ENCODE measurements around the gene COQ9.

The COQ9 gene

DNA sequence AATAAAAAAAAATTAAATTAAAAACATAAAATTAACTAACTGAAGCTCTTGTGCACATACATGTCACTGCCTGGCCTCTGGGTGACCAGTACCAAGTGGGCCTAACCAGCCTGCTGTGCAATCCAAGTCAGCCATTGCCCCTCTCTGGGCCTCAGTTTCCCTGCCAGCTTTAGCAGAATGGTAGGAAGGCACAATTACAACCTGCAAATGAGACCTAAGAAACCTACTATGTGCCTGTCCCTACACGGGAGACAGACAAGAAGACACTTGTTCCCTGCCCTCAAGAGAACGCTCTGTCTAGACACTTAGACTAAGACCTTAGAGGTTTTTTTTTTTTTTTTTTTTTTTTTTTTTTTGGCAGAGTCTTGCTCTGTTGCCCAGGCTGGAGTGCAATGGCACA is 1.8 kb upstream of the COQ9 start:
- H3K9me3 ChIP-seq (ENCODE audit: control insufficient read depth in 2 of 2, low read length in 2 of 2), result no peaks in the 10 kb centered on the region
- H3K4me3 ChIP-seq (ENCODE audit: low read length in 2 of 2), result no peak overlapping the region
- H3K27me3 ChIP-seq (ENCODE audit: control insufficient read depth in 2 of 2, insufficient read depth in 2 of 2, low read length in 2 of 2), result no peaks in the 10 kb centered on the region
- no peak overlapping the region for H3K9ac ChIP-seq (ENCODE audit: low read depth in 1 of 2, low read length in 2 of 2)
- peaks cover 0 to 6% of the 10 kb centered on the region in 2 donors for H3K36me3 ChIP-seq (ENCODE audit: control insufficient read depth in 2 of 2, insufficient read depth in 2 of 2, low read length in 2 of 2)
- H3K4me1 ChIP-seq (ENCODE audit: control insufficient read depth in 2 of 2, insufficient read depth in 2 of 2, low read length in 2 of 2), result peaks cover 11 to 14% of the 10 kb centered on the region in 2 donors
- no peak overlapping the region for H3K27ac ChIP-seq (ENCODE audit: low read depth in 2 of 2, low read length in 2 of 2)

DNA sequence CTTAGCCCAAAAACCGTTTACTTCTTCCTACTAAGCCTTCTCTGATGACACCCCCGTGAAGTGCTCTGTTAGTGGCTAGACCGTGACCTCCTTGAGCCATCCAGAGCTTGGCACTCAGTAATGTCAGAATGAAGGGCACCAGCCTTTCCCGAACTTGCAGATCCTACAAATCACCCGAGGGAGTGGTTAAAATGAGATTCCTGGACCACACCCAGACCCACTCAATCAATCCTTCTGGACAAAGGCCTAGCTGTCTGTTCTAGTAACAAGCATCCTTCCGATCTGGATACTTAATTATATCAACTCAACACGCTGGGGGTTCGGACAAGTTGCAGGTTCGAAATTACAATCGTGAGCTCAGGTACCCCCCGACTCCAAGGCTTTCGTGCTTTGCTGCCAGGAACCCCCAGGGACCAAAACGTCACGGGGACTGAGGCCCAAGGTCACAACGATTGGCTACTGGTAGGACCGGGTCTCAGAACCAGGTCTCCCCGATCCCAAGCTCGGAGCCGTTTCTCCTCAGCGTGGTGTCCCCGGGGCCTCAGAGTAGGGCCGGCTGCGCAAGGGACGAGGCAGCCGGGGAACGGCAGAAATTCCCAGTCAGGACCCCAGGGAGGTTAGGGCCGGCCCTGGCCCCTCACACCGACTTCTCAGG is 621 bp upstream of the COQ9 start:
- H3K4me3 ChIP-seq (ENCODE audit: low read length in 2 of 2), result peak overlapping the region; percentile 67 to 99
- H3K27ac ChIP-seq (ENCODE audit: low read depth in 2 of 2, low read length in 2 of 2), result peak overlapping the region; percentile 86 to 89
- H3K9ac ChIP-seq (ENCODE audit: low read depth in 1 of 2, low read length in 2 of 2), result peak overlapping the region; percentile 81 to 88
- no peaks in the 10 kb centered on the region for H3K9me3 ChIP-seq (ENCODE audit: control insufficient read depth in 2 of 2, low read length in 2 of 2)
- peaks cover 7 to 10% of the 10 kb centered on the region in 2 donors for H3K36me3 ChIP-seq (ENCODE audit: control insufficient read depth in 2 of 2, insufficient read depth in 2 of 2, low read length in 2 of 2)
- no peaks in the 10 kb centered on the region for H3K27me3 ChIP-seq (ENCODE audit: control insufficient read depth in 2 of 2, insufficient read depth in 2 of 2, low read length in 2 of 2)
- peaks cover 11 to 14% of the 10 kb centered on the region in 2 donors for H3K4me1 ChIP-seq (ENCODE audit: control insufficient read depth in 2 of 2, insufficient read depth in 2 of 2, low read length in 2 of 2)

- H3K27me3 ChIP-seq (ENCODE audit: control insufficient read depth in 2 of 2, insufficient read depth in 2 of 2, low read length in 2 of 2), result no peaks in the 10 kb centered on the region
- no peak overlapping the region for H3K4me3 ChIP-seq (ENCODE audit: low read length in 2 of 2)
- H3K36me3 ChIP-seq (ENCODE audit: control insufficient read depth in 2 of 2, insufficient read depth in 2 of 2, low read length in 2 of 2), result peaks cover 56% of the 10 kb centered on the region in 2 donors
- peaks cover 2 to 9% of the 10 kb centered on the region in 2 donors for H3K4me1 ChIP-seq (ENCODE audit: control insufficient read depth in 2 of 2, insufficient read depth in 2 of 2, low read length in 2 of 2)
- no peaks in the 10 kb centered on the region for H3K9me3 ChIP-seq (ENCODE audit: control insufficient read depth in 2 of 2, low read length in 2 of 2)
- no peak overlapping the region for H3K9ac ChIP-seq (ENCODE audit: low read depth in 1 of 2, low read length in 2 of 2)
- no peak overlapping the region for H3K27ac ChIP-seq (ENCODE audit: low read depth in 2 of 2, low read length in 2 of 2)
Observed at GRCh38 chr16:57452021-57452420, 4.7 kb downstream of the COQ9 start.

DNA sequence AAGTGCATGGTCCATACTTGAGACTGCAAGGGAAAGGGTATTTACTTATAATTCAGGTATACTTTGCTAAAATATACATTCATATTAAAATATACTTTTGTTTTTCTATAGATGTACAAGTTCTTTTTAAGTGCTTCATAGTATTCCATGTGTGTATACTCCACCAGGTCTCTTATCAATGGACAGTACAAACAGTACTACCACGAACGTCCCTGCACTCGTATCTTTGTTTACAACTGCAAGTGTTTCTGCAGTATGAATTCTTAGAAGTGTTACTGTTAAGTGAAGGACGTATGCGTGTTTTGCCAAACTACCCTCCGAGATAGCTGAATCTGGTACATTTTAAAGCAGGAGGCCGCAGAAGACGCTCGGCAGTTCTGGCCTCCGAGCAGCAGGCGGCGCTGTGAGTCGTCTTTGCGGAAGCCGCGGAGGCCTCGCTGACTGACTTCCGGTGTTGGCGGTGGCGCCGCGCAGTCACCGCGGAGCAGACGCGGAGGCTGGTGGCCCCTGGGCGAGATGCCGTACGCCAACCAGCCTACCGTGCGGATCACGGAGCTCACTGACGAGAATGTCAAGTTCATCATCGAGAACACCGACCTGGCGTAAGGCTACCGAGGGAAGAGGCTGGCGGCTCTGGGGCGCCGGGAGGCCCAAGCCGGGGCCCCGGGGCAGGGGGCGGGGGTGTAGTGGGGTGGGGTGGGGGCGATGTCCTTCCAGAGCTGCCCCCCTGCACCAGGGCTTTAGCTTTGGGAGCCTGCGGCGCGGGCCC is 15.1 kb downstream of the COQ9 start, which contains the start of gene POLR2C:
Gene POLR2C (plus strand): TSS at position 471 of the 769 bp plus-strand sequence. CDS start 46 bp downstream, at position 517.
- peaks cover 50 to 71% of the 10 kb centered on the region in 2 donors for H3K36me3 ChIP-seq (ENCODE audit: control insufficient read depth in 2 of 2, insufficient read depth in 2 of 2, low read length in 2 of 2)
- no peaks in the 10 kb centered on the region for H3K27me3 ChIP-seq (ENCODE audit: control insufficient read depth in 2 of 2, insufficient read depth in 2 of 2, low read length in 2 of 2)
- H3K9me3 ChIP-seq (ENCODE audit: control insufficient read depth in 2 of 2, low read length in 2 of 2), result no peaks in the 10 kb centered on the region
- peak within 1 kb of the TSS; percentile 73 to 81 for H3K4me3 ChIP-seq (ENCODE audit: low read length in 2 of 2)
- peak within 1 kb of the TSS; percentile 40 to 63 for H3K27ac ChIP-seq (ENCODE audit: low read depth in 2 of 2, low read length in 2 of 2)
- H3K9ac ChIP-seq (ENCODE audit: low read depth in 1 of 2, low read length in 2 of 2), result peak within 1 kb of the TSS; percentile 71 to 88
- peaks cover 9 to 13% of the 10 kb centered on the region in 2 donors for H3K4me1 ChIP-seq (ENCODE audit: control insufficient read depth in 2 of 2, insufficient read depth in 2 of 2, low read length in 2 of 2)

DNA sequence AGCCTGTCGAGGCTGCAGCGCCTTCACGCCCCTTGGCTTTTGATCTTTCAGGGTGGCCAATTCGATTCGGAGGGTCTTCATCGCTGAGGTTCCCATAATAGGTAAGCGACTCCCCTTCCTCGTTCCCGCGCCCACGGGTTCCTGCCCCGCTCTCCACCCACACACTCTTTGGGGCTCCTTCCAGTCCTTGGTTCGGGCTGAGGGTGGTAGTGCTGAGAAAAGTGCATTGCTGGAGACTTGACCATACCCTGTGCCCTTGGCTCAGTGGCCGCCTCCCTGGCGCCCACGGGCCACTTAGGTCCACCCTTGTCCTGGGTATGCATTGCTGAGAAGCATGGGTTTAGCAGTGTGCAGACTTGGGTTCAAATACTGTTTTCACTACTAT is 15.7 kb downstream of the COQ9 start:
- Histone ChIP-seq H3K27ac (ENCODE audit: low read depth in 2 of 2, low read length in 2 of 2) (peak overlapping the region in 1 of 2 donors; percentile 63), H3K27me3 (ENCODE audit: control insufficient read depth in 2 of 2, insufficient read depth in 2 of 2, low read length in 2 of 2) (no peaks in the 10 kb centered on the region), H3K9me3 (ENCODE audit: control insufficient read depth in 2 of 2, low read length in 2 of 2) (no peaks in the 10 kb centered on the region), H3K4me1 (ENCODE audit: control insufficient read depth in 2 of 2, insufficient read depth in 2 of 2, low read length in 2 of 2) (peaks cover 9 to 13% of the 10 kb centered on the region in 2 donors), H3K36me3 (ENCODE audit: control insufficient read depth in 2 of 2, insufficient read depth in 2 of 2, low read length in 2 of 2) (peaks cover 44 to 70% of the 10 kb centered on the region in 2 donors), H3K9ac (ENCODE audit: low read depth in 1 of 2, low read length in 2 of 2) (peak overlapping the region; percentile 71 to 88), H3K4me3 (ENCODE audit: low read length in 2 of 2) (peak overlapping the region; percentile 73 to 81)

DNA sequence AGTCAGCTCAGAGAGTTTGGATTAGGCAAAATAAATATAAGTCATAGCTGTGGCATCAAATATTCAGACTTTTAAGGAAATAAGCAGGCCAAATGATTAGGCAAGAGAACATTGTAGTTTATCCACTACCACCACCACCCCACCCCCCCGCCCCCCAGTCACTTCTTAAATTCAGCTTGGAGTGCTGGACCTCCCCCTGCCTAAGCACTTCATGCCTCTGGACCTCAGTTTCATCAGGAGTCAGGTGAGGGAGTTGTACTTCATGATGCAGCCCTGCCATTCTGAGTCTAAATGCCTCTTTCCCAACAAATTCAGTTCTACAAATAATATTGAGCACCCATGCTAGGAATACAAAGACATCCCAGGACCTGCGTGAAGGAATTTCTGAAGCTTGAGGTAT is 17.2 kb downstream of the COQ9 start:
- H3K27me3 ChIP-seq (ENCODE audit: control insufficient read depth in 2 of 2, insufficient read depth in 2 of 2, low read length in 2 of 2), result no peaks in the 10 kb centered on the region
- no peaks in the 10 kb centered on the region for H3K9me3 ChIP-seq (ENCODE audit: control insufficient read depth in 2 of 2, low read length in 2 of 2)
- H3K27ac ChIP-seq (ENCODE audit: low read depth in 2 of 2, low read length in 2 of 2), result no peak overlapping the region
- H3K9ac ChIP-seq (ENCODE audit: low read depth in 1 of 2, low read length in 2 of 2), result no peak overlapping the region
- peaks cover 44 to 69% of the 10 kb centered on the region in 2 donors for H3K36me3 ChIP-seq (ENCODE audit: control insufficient read depth in 2 of 2, insufficient read depth in 2 of 2, low read length in 2 of 2)
- H3K4me3 ChIP-seq (ENCODE audit: low read length in 2 of 2), result no peak overlapping the region
- H3K4me1 ChIP-seq (ENCODE audit: control insufficient read depth in 2 of 2, insufficient read depth in 2 of 2, low read length in 2 of 2), result peaks cover 9 to 13% of the 10 kb centered on the region in 2 donors

- Histone ChIP-seq H3K9me3 (ENCODE audit: control insufficient read depth in 2 of 2, low read length in 2 of 2) (no peaks in the 10 kb centered on the region), H3K9ac (ENCODE audit: low read depth in 1 of 2, low read length in 2 of 2) (no peak overlapping the region), H3K4me3 (ENCODE audit: low read length in 2 of 2) (no peak overlapping the region), H3K27ac (ENCODE audit: low read depth in 2 of 2, low read length in 2 of 2) (no peak overlapping the region), H3K4me1 (ENCODE audit: control insufficient read depth in 2 of 2, insufficient read depth in 2 of 2, low read length in 2 of 2) (peaks cover 28 to 30% of the 10 kb centered on the region in 2 donors), H3K27me3 (ENCODE audit: control insufficient read depth in 2 of 2, insufficient read depth in 2 of 2, low read length in 2 of 2) (no peaks in the 10 kb centered on the region), H3K36me3 (ENCODE audit: control insufficient read depth in 2 of 2, insufficient read depth in 2 of 2, low read length in 2 of 2) (peaks cover 55 to 80% of the 10 kb centered on the region in 2 donors)
Observed at GRCh38 chr16:57468346-57468745, 21.1 kb downstream of the COQ9 start.

DNA sequence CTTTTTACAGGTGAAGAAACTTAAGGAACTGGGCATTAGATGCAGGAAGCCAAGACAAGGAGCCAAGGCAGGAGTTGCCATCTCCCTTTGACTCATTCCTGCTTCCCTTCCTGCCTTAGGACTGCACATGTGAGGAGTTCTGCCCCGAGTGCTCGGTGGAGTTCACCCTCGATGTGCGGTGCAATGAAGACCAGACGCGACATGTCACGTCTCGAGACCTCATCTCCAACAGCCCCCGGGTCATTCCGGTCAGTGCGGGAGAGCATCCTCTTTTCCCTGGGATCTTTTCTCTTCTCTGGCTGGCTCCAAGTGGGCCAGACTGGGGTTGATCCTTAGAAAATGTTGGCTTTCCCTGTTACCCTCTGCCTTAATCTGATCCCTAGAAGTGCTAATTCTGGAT is 21.8 kb downstream of the COQ9 start:
- H3K4me1 ChIP-seq (ENCODE audit: control insufficient read depth in 2 of 2, insufficient read depth in 2 of 2, low read length in 2 of 2), result peaks cover 21 to 26% of the 10 kb centered on the region in 2 donors
- H3K4me3 ChIP-seq (ENCODE audit: low read length in 2 of 2), result no peak overlapping the region
- no peaks in the 10 kb centered on the region for H3K27me3 ChIP-seq (ENCODE audit: control insufficient read depth in 2 of 2, insufficient read depth in 2 of 2, low read length in 2 of 2)
- H3K36me3 ChIP-seq (ENCODE audit: control insufficient read depth in 2 of 2, insufficient read depth in 2 of 2, low read length in 2 of 2), result peaks cover 59 to 83% of the 10 kb centered on the region in 2 donors
- H3K9ac ChIP-seq (ENCODE audit: low read depth in 1 of 2, low read length in 2 of 2), result no peak overlapping the region
- no peaks in the 10 kb centered on the region for H3K9me3 ChIP-seq (ENCODE audit: control insufficient read depth in 2 of 2, low read length in 2 of 2)
- H3K27ac ChIP-seq (ENCODE audit: low read depth in 2 of 2, low read length in 2 of 2), result no peak overlapping the region

DNA sequence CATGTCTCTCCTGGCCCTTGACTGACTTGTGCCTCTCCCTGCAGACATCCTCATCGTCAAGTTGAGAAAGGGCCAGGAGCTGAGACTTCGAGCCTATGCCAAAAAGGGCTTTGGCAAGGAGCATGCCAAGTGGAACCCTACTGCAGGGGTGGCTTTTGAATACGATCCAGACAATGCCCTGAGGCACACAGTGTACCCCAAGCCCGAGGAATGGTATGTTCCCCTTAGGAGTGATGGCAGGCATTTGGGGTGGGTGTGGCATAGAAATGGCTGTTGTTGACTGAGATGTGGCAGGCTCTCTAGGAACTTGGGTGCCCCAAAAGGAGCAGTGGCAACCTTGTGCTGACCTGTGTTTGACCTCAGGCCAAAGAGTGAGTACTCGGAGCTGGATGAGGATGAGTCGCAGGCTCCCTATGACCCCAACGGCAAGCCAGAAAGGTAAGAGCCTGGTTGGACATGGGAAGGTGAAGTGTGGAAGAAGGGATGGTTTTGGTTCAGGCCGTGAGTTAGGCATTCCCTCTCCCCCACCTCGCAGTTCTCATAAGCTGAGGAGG is 22.7 kb downstream of the COQ9 start:
- peaks cover 20 to 26% of the 10 kb centered on the region in 2 donors for H3K4me1 ChIP-seq (ENCODE audit: control insufficient read depth in 2 of 2, insufficient read depth in 2 of 2, low read length in 2 of 2)
- no peaks in the 10 kb centered on the region for H3K9me3 ChIP-seq (ENCODE audit: control insufficient read depth in 2 of 2, low read length in 2 of 2)
- no peak overlapping the region for H3K4me3 ChIP-seq (ENCODE audit: low read length in 2 of 2)
- H3K27ac ChIP-seq (ENCODE audit: low read depth in 2 of 2, low read length in 2 of 2), result peak overlapping the region; percentile 31 to 53
- H3K9ac ChIP-seq (ENCODE audit: low read depth in 1 of 2, low read length in 2 of 2), result peak overlapping the region in 1 of 2 donors; percentile 2
- H3K36me3 ChIP-seq (ENCODE audit: control insufficient read depth in 2 of 2, insufficient read depth in 2 of 2, low read length in 2 of 2), result peaks cover 65 to 82% of the 10 kb centered on the region in 2 donors
- H3K27me3 ChIP-seq (ENCODE audit: control insufficient read depth in 2 of 2, insufficient read depth in 2 of 2, low read length in 2 of 2), result no peaks in the 10 kb centered on the region

DNA sequence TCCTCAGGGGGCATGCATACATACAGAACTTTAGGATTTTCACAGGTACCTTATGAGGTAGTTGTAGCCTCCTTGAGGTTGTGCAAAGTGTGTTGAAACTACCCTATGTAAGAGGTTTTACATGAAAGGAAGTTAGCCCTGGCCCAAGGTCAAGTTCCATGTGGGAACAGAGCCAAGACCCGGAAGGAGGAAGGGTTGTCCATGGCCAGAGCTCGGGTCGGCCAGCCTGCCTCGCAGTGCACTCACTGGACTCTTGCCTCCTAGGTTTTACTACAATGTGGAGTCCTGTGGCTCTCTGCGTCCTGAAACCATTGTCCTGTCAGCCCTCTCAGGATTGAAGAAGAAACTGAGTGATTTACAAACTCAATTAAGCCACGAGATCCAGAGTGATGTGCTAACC is 23.4 kb downstream of the COQ9 start:
- H3K36me3 ChIP-seq (ENCODE audit: control insufficient read depth in 2 of 2, insufficient read depth in 2 of 2, low read length in 2 of 2), result peaks cover 67 to 76% of the 10 kb centered on the region in 2 donors
- no peaks in the 10 kb centered on the region for H3K27me3 ChIP-seq (ENCODE audit: control insufficient read depth in 2 of 2, insufficient read depth in 2 of 2, low read length in 2 of 2)
- peak overlapping the region in 1 of 2 donors; percentile 14 for H3K9ac ChIP-seq (ENCODE audit: low read depth in 1 of 2, low read length in 2 of 2)
- peak overlapping the region; percentile 70 to 72 for H3K27ac ChIP-seq (ENCODE audit: low read depth in 2 of 2, low read length in 2 of 2)
- H3K4me3 ChIP-seq (ENCODE audit: low read length in 2 of 2), result no peak overlapping the region
- H3K9me3 ChIP-seq (ENCODE audit: control insufficient read depth in 2 of 2, low read length in 2 of 2), result no peaks in the 10 kb centered on the region
- peaks cover 20 to 26% of the 10 kb centered on the region in 2 donors for H3K4me1 ChIP-seq (ENCODE audit: control insufficient read depth in 2 of 2, insufficient read depth in 2 of 2, low read length in 2 of 2)

All from mucosa of rectum (tissue), 2 donors.